HepG2 (cell line): Measurements from ENCODE around the gene CBLN1.

Source experiments
- ATF1 ChIP-seq: IDR thresholded peaks from 2 replicates; pipeline ENCODE4 v1.6.1; 2016; ENCODE audit warnings: mild to moderate bottlenecking, control low read depth
- CTCF ChIP-seq: sonication (generic); formaldehyde crosslinking; IDR thresholded peaks from 2 replicates; pipeline ENCODE4 v1.5.0; 2020; ENCODE audit warnings: mild to moderate bottlenecking, missing genetic modification reagents, moderate library complexity
- IKZF1 ChIP-seq: fragments of 450-650 bp; IDR thresholded peaks from 2 replicates; pipeline ENCODE4 v1.7.1; 2016
- LBX2 ChIP-seq: sonication (generic); formaldehyde crosslinking; IDR thresholded peaks from 2 replicates; pipeline ENCODE4 v1.5.0; 2020; ENCODE audit warnings: missing genetic modification reagents, mild to moderate bottlenecking, borderline replicate concordance
- RBM22 ChIP-seq: fragments of 200-400 bp; formaldehyde crosslinking; optimal IDR thresholded peaks from 2 replicates; pipeline ENCODE3; 2017; ENCODE audit warnings: mild to moderate bottlenecking, low read length, moderate library complexity
- SUZ12 ChIP-seq: fragments of 150-350 bp; IDR thresholded peaks from 2 replicates; pipeline ENCODE4 v1.6.1; 2014; ENCODE audit warnings: low read depth, low read length
- TCF7L2 ChIP-seq: IDR thresholded peaks from 2 replicates; pipeline ENCODE4 v1.6.1; 2011; ENCODE audit warnings: mild to moderate bottlenecking, low read depth, low read length, moderate library complexity
- ZNF230 ChIP-seq: sonication (generic); formaldehyde crosslinking; IDR thresholded peaks from 2 replicates; pipeline ENCODE4 v1.4.0; 2020; ENCODE audit warnings: mild to moderate bottlenecking, missing genetic modification reagents
- ZNF274 ChIP-seq: sonication (generic); formaldehyde crosslinking; IDR thresholded peaks from 2 replicates; pipeline ENCODE4 v1.5.1; 2020; ENCODE audit warnings: mild to moderate bottlenecking, missing genetic modification reagents
- ZNF709 ChIP-seq: sonication (generic); formaldehyde crosslinking; IDR thresholded peaks from 2 replicates; pipeline ENCODE4 v1.5.0; 2020; ENCODE audit warnings: mild to moderate bottlenecking, missing genetic modification reagents
- ZNF776 ChIP-seq: sonication (generic); formaldehyde crosslinking; IDR thresholded peaks from 2 replicates; pipeline ENCODE4 v1.4.0; 2020; ENCODE audit warnings: mild to moderate bottlenecking, missing genetic modification reagents
- ZSCAN12 ChIP-seq: sonication (generic); formaldehyde crosslinking; IDR thresholded peaks from 2 replicates; pipeline ENCODE4 v1.9.0; 2021; ENCODE audit warnings: mild to moderate bottlenecking, missing genetic modification reagents

GRCh38 chr16:49281843-49282642 lies 405 bp upstream of the CBLN1 start:
- TF ChIP-seq TCF7L2 (no peak), ZNF709 (CRISPR knock-in tag) (no peak), ATF1 (CRISPR knock-in tag) (no peak), ZNF776 (CRISPR knock-in tag) (no peak), IKZF1 (no peak), LBX2 (CRISPR knock-in tag) (no peak), ZNF230 (CRISPR knock-in tag) (no peak), SUZ12 (no peak), ZNF274 (CRISPR knock-in tag) (no peak), RBM22 (no peak), CTCF (CRISPR knock-in tag) (no peak), ZSCAN12 (CRISPR knock-in tag) (no peak)
